Heart right ventricle (tissue), 16 donors: ENCODE results near the gene TIMM10B. TPM values are rescaled to one million over a fixed set of nuclear protein-coding genes. Genes with fewer than 3 reads are reported as not detected.

Source experiments
- ATAC-seq, 8 donors: fragments of 200-7000 bp; cut with Tn5 transposase; one replicate each; pipeline ENCODE4 v1.9.1; 2020; ENCODE audit warnings: mild to moderate bottlenecking in 8 of 8, moderate library complexity in 8 of 8, moderate number of reproducible peaks in 1 of 8
- DNase-seq, 2 donors: peaks; one replicate each; pipeline ENCODE4 v3.0.0-alpha.2; 2020
- H3K27ac ChIP-seq, 10 donors: fragments of 200-600 bp; sonication (generic) in 2 of 10; one replicate each; pipeline versions ENCODE4 v1.5.0 to v1.8.0; 2020 to 2022; ENCODE audit warnings: mild to moderate bottlenecking in 3 of 10
- H3K27me3 ChIP-seq, 7 donors: fragments of 200-600 bp; one replicate each; pipeline ENCODE4 v1.8.0; 2021 to 2022; ENCODE audit warnings: mild to moderate bottlenecking in 2 of 7
- H3K36me3 ChIP-seq, 9 donors: fragments of 200-600 bp; sonication (generic) in 1 of 9; one replicate each; pipeline versions ENCODE4 v1.5.0 to v1.8.0; 2020 to 2022; ENCODE audit warnings: mild to moderate bottlenecking in 2 of 9
- H3K4me1 ChIP-seq, 9 donors: fragments of 200-600 bp; sonication (generic) in 1 of 9; one replicate each; pipeline versions ENCODE4 v1.5.0 to v1.8.0; 2020 to 2022; ENCODE audit warnings: mild to moderate bottlenecking in 4 of 9
- H3K4me3 ChIP-seq, 10 donors: fragments of 200-600 bp; sonication (generic) in 2 of 10; one replicate each; pipeline versions ENCODE4 v1.5.0 to v1.8.0; 2020 to 2022; ENCODE audit warnings: mild to moderate bottlenecking in 7 of 10, moderate library complexity in 2 of 10
- H3K9me3 ChIP-seq, 11 donors: fragments of 200-600 bp in 10 of 11; sonication (generic) in 2 of 11; one replicate each; pipeline versions ENCODE4 v1.5.0 to v1.8.0; 2013 to 2022; ENCODE audit warnings: mild to moderate bottlenecking in 2 of 11, control low read depth in 1 of 11, moderate library complexity in 1 of 11
- CTCF ChIP-seq, 9 donors: fragments of 200-600 bp; sonication (generic) in 2 of 9; IDR thresholded peaks; one replicate each; pipeline versions ENCODE4 v1.5.0 to v1.8.0; 2021 to 2022; ENCODE audit warnings: antibody characterized with exemption in 9 of 9, mild to moderate bottlenecking in 5 of 9, moderate library complexity in 1 of 9
- WGBS, 2 donors: extraction: QIAGEN DNeasy Blood & Tissue Kit; methylation state at CpG; one replicate each; pipeline ENCODE4 v1.1.7; 2013; ENCODE audit warnings: inconsistent platforms in 1 of 2; 5-methylcytosine and 5-hydroxymethylcytosine counted together
- intact Hi-C, 10 donors: fragments of 100-400 bp; cut with DNase I; formaldehyde crosslinking; loops; one replicate each; pipeline versions ENCODE4 v1.11.1 to v1.14.2; 2022
- polyA plus RNA-seq, 2 donors: library from polyadenylated mRNA; stranded (reverse); fragments of 200-250 nt; gene quantifications; one replicate each; pipeline ENCODE4 v1.2.3, GENCODE V29; 2013
- total RNA-seq, 10 donors: library from RNA; stranded (reverse); fragmentation: NEBNext Ultra II Directional in 3 of 10; extraction: Animal tissue kit (Norgen Biotek cat#: 25700) in 3 of 10; gene quantifications; one replicate each; pipeline versions ENCODE4 v1.2.1 to v1.2.4, GENCODE V29; 2021 to 2023
- donor health status: Arrhythmogenic right ventricular cardiomyopathy.
- donor health status: ischemic (EF 13 %, LVEDD 7.1; RV severe dilation, severe dysfunction).
- donor health status: healthy with polysubstance abuse.
- donor health status: DM: no; HTN: yes; CAD: no.
- donor health status: DM: no; HTN: no; CAD: no.
- donor health status: ischemic (EF 25% LVEDD 6.9; RV normal size, moderate dysfunction).
- donor health status: ischemic (EF 25% LVEDD 5.7; RV mildly dilated, moderate dysfunction).
- donor health status: healthy.
- donor health status: DM: yes; HTN: yes; CAD: no.
- donor health status: Ischemic cardiomyopathy.
- donor health status: ischemic (EF 35%, LVEDD 5.7; RV mildly dilated, moderate dysfunction).
- donor health status: nonischemic (EF 11% LVEDD 7.7; RV severe dilation, severe dysfunction).
- donor health status: DM: yes; HTN: yes; CAD: no.
- donor health status: PGD.
- donor health status: ischemic (EF 29% LVEDD 5.4; RV normal size, mild dysfunction).
- donor health status: nonischemic (EF 23%, LVEDD 6.1; RV moderate dilation, normal function).

The TIMM10B gene
- total and polyA plus RNA-seq, 12 donors = 10.0 to 21.6 (median 16.5) TPM

- intact Hi-C loops = no loop called here
- H3K36me3 ChIP-seq = peaks cover 0 to 98% (median 21%) of the 10 kb centered on the region in 9 donors
- TF ChIP-seq CTCF (IDR thresholded peaks at IDR 0.05) = no peak
- peaks cover 2 to 18% (median 11%) of the 10 kb centered on the region in 9 donors for H3K4me1 ChIP-seq
- H3K9me3 ChIP-seq = no peaks in the 10 kb centered on the region
- H3K4me3 ChIP-seq = no peak overlapping the region
- no peak for DNase-seq
- no peaks in the 10 kb centered on the region for H3K27me3 ChIP-seq
- 91 to 96% methylated on average over 1 of the region's 1 CpG for WGBS, 2 donors
- ATAC-seq = no peak
- no peak overlapping the region for H3K27ac ChIP-seq
Measured at GRCh38 chr11:6486938-6487337, 5.6 kb downstream of the TIMM10B start.

GRCh38 chr11:6488342-6488741 lies 7.0 kb downstream of the TIMM10B start:
- H3K27ac ChIP-seq = no peak overlapping the region
- intact Hi-C loops = no loop called here
- peaks cover 0 to 4% (median 0%) of the 10 kb centered on the region in 9 donors for H3K4me1 ChIP-seq
- ATAC-seq = no peak
- WGBS, 2 donors = 90 to 91% methylated on average over 6 of the region's 6 CpGs
- no peaks in the 10 kb centered on the region for H3K27me3 ChIP-seq
- TF ChIP-seq CTCF (IDR thresholded peaks at IDR 0.05) = no peak
- DNase-seq = no peak
- H3K36me3 ChIP-seq = peaks cover 0 to 100% (median 21%) of the 10 kb centered on the region in 9 donors
- no peaks in the 10 kb centered on the region for H3K9me3 ChIP-seq
- H3K4me3 ChIP-seq = no peak overlapping the region

- WGBS, 2 donors = 97 to 98% methylated on average over 3 of the region's 3 CpGs
- H3K36me3 ChIP-seq = peaks cover 0 to 100% (median 16%) of the 10 kb centered on the region in 9 donors
Measured at GRCh38 chr11:6488821-6489220, 7.5 kb downstream of the TIMM10B start.

GRCh38 chr11:6489306-6489705 lies 8.0 kb downstream of the TIMM10B start:
- no peaks in the 10 kb centered on the region for H3K4me1 ChIP-seq
- TF ChIP-seq CTCF (IDR thresholded peaks at IDR 0.05) = no peak
- H3K9me3 ChIP-seq = no peaks in the 10 kb centered on the region
- H3K4me3 ChIP-seq = no peak overlapping the region
- 93 to 96% methylated on average over 4 of the region's 4 CpGs for WGBS, 2 donors
- H3K36me3 ChIP-seq = peaks cover 0 to 100% (median 16%) of the 10 kb centered on the region in 9 donors
- no peak overlapping the region for H3K27ac ChIP-seq
- no peaks in the 10 kb centered on the region for H3K27me3 ChIP-seq
- ATAC-seq = no peak
- no peak for DNase-seq
- intact Hi-C loops = no loop called here

More at GRCh38 chr11:6488821-6489220, 7.5 kb downstream of the TIMM10B start:
- intact Hi-C loops = no loop called here
- DNase-seq (no peak), ATAC-seq (no peak)
- H3K4me3 ChIP-seq = no peak overlapping the region
- no peak overlapping the region for H3K27ac ChIP-seq
- TF ChIP-seq CTCF (IDR thresholded peaks at IDR 0.05) = no peak
- H3K27me3 ChIP-seq = no peaks in the 10 kb centered on the region
- H3K4me1 ChIP-seq = no peaks in the 10 kb centered on the region
- H3K9me3 ChIP-seq = no peaks in the 10 kb centered on the region
